Upper lobe of right lung (tissue), 1 donor: ENCODE measurements around the gene PTPRG. TPM values are rescaled to one million over a fixed set of nuclear protein-coding genes. Genes with fewer than 3 reads are reported as not detected.

ENCODE experiments used
- ATAC-seq: fragments of 200-7000 bp; cut with Tn5 transposase; one replicate; pipeline ENCODE4 v1.9.1; 2020; ENCODE audit warnings: mild to moderate bottlenecking, moderate library complexity
- DNase-seq: peaks from one replicate; pipeline ENCODE4 v3.0.0-alpha.2; 2020
- H3K27ac ChIP-seq: fragments of 200-600 bp; one replicate; pipeline ENCODE4 v1.8.0; 2022
- H3K27me3 ChIP-seq: fragments of 200-600 bp; one replicate; pipeline ENCODE4 v1.8.0; 2022; ENCODE audit warnings: mild to moderate bottlenecking
- H3K36me3 ChIP-seq: fragments of 200-600 bp; one replicate; pipeline ENCODE4 v1.8.0; 2022
- H3K4me1 ChIP-seq: fragments of 200-600 bp; one replicate; pipeline ENCODE4 v1.8.0; 2022
- H3K4me3 ChIP-seq: fragments of 200-600 bp; one replicate; pipeline ENCODE4 v1.8.0; 2022; ENCODE audit warnings: mild to moderate bottlenecking
- H3K9me3 ChIP-seq: fragments of 200-600 bp; one replicate; pipeline ENCODE4 v1.8.0; 2022
- intact Hi-C: fragments of 100-400 bp; cut with DNase I; formaldehyde crosslinking; loops from one replicate; pipeline ENCODE4 v1.11.0; 2022
- total RNA-seq: library from RNA; stranded (reverse); fragmentation: NEBNext Ultra II Directional; extraction: Animal tissue kit (Norgen Biotek cat#: 25700); gene quantifications from one replicate; pipeline ENCODE4 v1.2.1, GENCODE V29; 2021
- TF ChIP-seq, protein P1 (sequence below): fragments of 200-600 bp; IDR thresholded peaks from one replicate; pipeline ENCODE4 v1.8.0; 2022; ENCODE audit warnings: antibody characterized with exemption
- donor health status: DM: no; HTN: yes; CAD: no; lungs with severe emphysema.

PTPRG gene
- total RNA-seq, 1 donor from 2014 or later: 86.7 TPM

DNA sequence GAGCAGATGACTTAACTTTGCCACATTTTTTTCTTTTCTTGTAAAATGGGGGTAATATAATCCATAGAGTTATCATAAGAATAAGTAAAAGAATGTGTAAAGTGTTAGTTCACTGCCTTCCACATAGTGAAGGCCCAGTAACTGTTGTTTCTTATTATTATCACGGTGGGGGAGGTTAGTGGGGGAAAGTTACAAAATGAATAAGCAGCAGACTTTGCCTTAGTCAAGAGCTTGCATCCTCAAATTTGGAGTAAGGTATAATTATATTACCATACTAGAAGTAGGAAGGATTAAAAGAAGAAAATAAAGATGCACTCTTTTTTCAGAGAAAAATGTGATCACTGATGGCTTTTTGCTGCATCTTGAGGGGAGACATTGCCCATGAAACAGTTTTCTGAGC is 247.6 kb downstream of the PTPRG start:
- DNase-seq (no peak), ATAC-seq (no peak)
- Histone ChIP-seq H3K9me3 (no peaks in the 10 kb centered on the region), H3K4me1 (peaks cover 48% of the 10 kb centered on the region), H3K4me3 (no peak overlapping the region), H3K27ac (no peak overlapping the region), H3K36me3 (no peaks in the 10 kb centered on the region), H3K27me3 (no peaks in the 10 kb centered on the region)
- TF ChIP-seq, protein P1, sequence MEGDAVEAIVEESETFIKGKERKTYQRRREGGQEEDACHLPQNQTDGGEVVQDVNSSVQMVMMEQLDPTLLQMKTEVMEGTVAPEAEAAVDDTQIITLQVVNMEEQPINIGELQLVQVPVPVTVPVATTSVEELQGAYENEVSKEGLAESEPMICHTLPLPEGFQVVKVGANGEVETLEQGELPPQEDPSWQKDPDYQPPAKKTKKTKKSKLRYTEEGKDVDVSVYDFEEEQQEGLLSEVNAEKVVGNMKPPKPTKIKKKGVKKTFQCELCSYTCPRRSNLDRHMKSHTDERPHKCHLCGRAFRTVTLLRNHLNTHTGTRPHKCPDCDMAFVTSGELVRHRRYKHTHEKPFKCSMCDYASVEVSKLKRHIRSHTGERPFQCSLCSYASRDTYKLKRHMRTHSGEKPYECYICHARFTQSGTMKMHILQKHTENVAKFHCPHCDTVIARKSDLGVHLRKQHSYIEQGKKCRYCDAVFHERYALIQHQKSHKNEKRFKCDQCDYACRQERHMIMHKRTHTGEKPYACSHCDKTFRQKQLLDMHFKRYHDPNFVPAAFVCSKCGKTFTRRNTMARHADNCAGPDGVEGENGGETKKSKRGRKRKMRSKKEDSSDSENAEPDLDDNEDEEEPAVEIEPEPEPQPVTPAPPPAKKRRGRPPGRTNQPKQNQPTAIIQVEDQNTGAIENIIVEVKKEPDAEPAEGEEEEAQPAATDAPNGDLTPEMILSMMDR: no peak
- intact Hi-C loops: no loop called here

DNA sequence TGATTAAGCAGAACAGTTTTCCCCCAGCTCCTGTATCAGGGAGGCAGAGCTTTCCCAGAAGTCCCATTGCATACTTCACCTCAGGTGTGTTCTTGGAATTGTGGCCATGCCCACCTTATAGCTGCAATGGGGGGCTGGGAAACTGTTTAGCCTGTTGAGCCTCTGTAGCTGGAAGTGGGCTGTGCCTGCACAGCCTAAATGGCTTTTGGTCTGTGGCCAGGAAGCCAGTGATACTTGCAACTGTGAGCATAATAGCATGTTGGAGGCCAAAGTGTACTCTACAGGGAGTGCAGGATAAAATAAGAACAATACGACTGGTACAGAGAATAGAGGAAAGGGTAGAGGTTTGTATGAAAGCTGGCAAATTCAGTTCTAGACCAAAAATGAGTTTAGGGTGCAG is 248.5 kb downstream of the PTPRG start:
- H3K4me3 ChIP-seq: no peak overlapping the region
- TF ChIP-seq, protein P1: no peak
- peaks cover 50% of the 10 kb centered on the region for H3K4me1 ChIP-seq
- no peaks in the 10 kb centered on the region for H3K9me3 ChIP-seq
- no peak overlapping the region for H3K27ac ChIP-seq
- intact Hi-C loops: no loop called here
- H3K36me3 ChIP-seq: no peaks in the 10 kb centered on the region
- peak; percentile 46 for ATAC-seq
- no peak for DNase-seq
- no peaks in the 10 kb centered on the region for H3K27me3 ChIP-seq

DNA sequence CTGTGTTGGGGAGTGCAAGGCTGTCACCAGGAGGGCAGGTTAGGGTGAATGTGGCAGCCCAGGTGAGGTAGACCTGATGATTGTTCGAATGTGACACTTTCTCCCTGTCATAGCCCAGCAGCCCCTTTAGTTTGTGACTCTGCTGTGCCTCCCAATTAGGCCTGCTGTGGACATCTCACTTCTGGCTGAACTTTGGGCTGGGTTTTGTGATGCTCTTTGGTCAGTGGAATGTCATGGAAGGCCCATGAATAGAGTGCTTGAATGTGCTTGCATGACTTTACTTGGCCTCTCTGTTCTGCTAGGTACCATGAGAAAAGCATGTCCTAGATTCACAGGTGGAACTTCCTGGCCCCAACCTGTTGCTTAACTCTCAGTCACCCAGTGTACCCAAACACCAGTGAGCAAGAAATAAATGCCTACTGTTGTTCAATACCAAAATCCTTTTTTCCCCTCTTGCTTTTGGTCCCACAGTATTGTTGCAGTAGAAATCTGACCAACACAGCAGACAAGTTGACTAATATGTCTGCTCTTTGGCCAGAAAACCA is 249.7 kb downstream of the PTPRG start:
- intact Hi-C loops: no loop called here
- H3K27me3 ChIP-seq: no peaks in the 10 kb centered on the region
- DNase-seq (no peak), ATAC-seq (no peak)
- no peak overlapping the region for H3K27ac ChIP-seq
- H3K9me3 ChIP-seq: no peaks in the 10 kb centered on the region
- no peak overlapping the region for H3K4me3 ChIP-seq
- TF ChIP-seq, protein P1: no peak
- no peaks in the 10 kb centered on the region for H3K36me3 ChIP-seq
- peaks cover 42% of the 10 kb centered on the region for H3K4me1 ChIP-seq

DNA sequence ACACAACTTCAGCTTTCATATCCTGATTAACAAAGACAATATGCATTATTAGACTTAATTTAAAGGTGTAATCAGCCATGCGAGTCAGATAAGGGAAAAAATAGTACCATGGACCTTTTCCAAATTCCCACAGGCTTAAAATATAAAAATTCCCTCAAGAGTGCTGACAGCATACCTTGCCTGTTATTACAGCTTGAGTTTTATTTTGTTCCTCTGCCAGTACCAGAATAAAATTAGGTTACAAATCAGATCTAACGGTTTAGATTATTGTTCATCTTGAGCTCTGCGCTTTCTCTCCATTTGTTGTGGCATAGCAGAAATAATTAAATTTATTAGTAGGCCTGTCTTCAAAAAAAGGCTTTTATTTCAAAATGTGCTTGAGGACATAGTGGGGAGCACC is 250.3 kb downstream of the PTPRG start:
- no peak overlapping the region for H3K27ac ChIP-seq
- no peaks in the 10 kb centered on the region for H3K9me3 ChIP-seq
- intact Hi-C loops: no loop called here
- H3K27me3 ChIP-seq: no peaks in the 10 kb centered on the region
- TF ChIP-seq, protein P1: no peak
- H3K36me3 ChIP-seq: no peaks in the 10 kb centered on the region
- H3K4me1 ChIP-seq: peaks cover 40% of the 10 kb centered on the region
- DNase-seq (no peak), ATAC-seq (no peak)
- H3K4me3 ChIP-seq: no peak overlapping the region

DNA sequence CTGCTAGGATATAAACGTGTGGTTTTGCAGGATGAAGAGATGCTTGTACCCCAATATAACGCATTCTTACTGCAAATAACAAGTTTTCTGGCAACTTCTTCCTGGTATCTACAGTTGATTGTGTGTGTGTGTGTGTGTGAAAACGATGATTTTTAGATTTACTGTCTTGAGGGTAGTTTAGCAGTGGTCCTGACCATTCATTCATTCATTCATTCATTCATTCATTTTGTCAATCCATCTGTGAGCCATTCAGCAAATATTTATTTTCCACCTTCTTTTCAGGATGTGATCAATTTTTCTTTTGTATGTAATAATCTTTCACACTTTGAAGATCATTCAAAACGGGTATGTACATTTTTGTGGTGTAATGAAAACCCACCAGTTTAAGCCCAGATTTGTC is 250.7 kb downstream of the PTPRG start:
- Histone ChIP-seq H3K27me3 (no peaks in the 10 kb centered on the region), H3K27ac (no peak overlapping the region), H3K4me1 (peaks cover 37% of the 10 kb centered on the region), H3K36me3 (no peaks in the 10 kb centered on the region), H3K4me3 (no peak overlapping the region), H3K9me3 (no peaks in the 10 kb centered on the region)
- ATAC-seq: no peak
- intact Hi-C loops: no loop called here
- TF ChIP-seq, protein P1: no peak
- no peak for DNase-seq

DNA sequence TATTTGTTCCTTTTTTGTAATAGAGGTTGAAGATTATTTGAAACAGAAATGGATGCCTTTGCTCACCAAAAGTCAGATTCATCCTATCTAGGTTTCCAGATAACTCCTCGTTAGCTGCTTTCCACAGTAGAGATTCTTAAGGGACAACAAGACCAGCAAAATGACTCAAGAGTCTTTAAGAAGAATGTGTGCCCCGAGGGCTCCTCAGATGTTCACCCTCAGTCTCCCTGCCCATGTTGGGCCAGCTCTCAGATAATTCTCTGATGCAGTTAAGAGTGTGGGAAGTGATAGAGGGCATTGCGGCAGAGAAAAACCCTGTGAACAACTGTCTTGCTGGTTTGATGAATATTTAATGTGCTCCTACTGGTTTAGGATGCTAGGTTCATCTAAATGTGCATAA is 251.1 kb downstream of the PTPRG start:
- DNase-seq (no peak), ATAC-seq (no peak)
- no peaks in the 10 kb centered on the region for H3K36me3 ChIP-seq
- no peaks in the 10 kb centered on the region for H3K9me3 ChIP-seq
- no peak overlapping the region for H3K4me3 ChIP-seq
- TF ChIP-seq, protein P1: no peak
- H3K27me3 ChIP-seq: no peaks in the 10 kb centered on the region
- peaks cover 37% of the 10 kb centered on the region for H3K4me1 ChIP-seq
- no peak overlapping the region for H3K27ac ChIP-seq
- intact Hi-C loops: no loop called here
